ENCODE results near the gene SPDYE3.
"Not testable (repeated sequence)": the region's sequence is repeated elsewhere in the genome, so short reads cannot be mapped to it uniquely, and the experiment has no call there.

SPDYE3 gene

DNA sequence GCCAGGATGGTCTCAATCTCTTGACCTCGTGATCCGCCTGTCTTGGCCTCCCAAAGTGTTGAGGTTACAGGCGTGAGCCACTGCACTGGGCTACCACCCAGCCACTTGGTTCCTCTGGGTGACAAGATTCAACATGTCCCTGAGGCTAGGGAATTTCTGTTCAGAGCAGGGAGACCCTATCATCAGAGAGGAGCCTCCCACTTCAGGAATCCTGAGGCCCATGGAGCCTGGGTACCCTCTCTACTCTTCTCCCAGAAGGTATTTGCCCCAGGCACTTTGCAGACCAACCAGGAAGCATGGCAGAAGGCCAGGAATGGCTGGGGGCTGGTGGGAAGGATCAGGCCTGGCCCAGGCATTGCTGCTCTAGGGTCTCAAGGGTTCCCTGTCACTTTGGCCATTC lies 19.2 kb upstream of the SPDYE3 start:
- not testable (repeated sequence) for H3K36me3 ChIP-seq (replicated peaks; ENCODE audit: low read depth, low read length); H4K20me1 ChIP-seq (ENCODE audit: insufficient read depth, low read length); H3K4me3 ChIP-seq (ENCODE audit: low read length); H3K27ac ChIP-seq (ENCODE audit: low read length); H3K9me3 ChIP-seq (ENCODE audit: insufficient read depth, low read length); H3K27me3 ChIP-seq (ENCODE audit: low read depth, low read length); H3K79me2 ChIP-seq (ENCODE audit: low read length); H3K9ac ChIP-seq (ENCODE audit: low read length); H3K4me2 ChIP-seq (ENCODE audit: low read length); H2AFZ ChIP-seq (ENCODE audit: low read depth, low read length); H3K4me1 ChIP-seq (ENCODE audit: low read length)

DNA sequence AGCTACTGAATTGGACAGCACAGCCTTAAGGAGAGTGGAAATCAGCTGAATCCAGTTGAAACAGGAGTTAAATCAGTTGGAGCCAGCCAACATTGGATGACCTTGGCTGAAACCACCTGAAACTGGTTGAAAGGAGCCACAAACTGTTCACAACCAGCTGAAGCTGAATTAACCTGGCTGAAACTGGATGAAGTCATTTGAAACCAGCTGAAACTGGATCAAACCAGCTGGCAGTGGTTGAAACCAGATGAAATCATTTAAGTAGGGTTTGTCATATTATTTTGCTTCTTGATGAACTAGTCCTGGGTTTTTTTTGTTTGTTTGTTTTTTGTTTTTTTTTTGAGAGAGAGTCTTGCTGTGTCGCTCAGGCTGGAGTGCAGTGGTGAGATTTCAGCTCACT lies 15.3 kb upstream of the SPDYE3 start:
- H3K36me3 ChIP-seq (replicated peaks; ENCODE audit: low read depth, low read length); H3K9ac ChIP-seq (ENCODE audit: low read length); H4K20me1 ChIP-seq (ENCODE audit: insufficient read depth, low read length); H3K27me3 ChIP-seq (ENCODE audit: low read depth, low read length); H3K4me3 ChIP-seq (ENCODE audit: low read length); H3K9me3 ChIP-seq (ENCODE audit: insufficient read depth, low read length); H3K27ac ChIP-seq (ENCODE audit: low read length); H3K4me1 ChIP-seq (ENCODE audit: low read length); H3K4me2 ChIP-seq (ENCODE audit: low read length); H2AFZ ChIP-seq (ENCODE audit: low read depth, low read length); H3K79me2 ChIP-seq (ENCODE audit: low read length): not testable (repeated sequence)

DNA sequence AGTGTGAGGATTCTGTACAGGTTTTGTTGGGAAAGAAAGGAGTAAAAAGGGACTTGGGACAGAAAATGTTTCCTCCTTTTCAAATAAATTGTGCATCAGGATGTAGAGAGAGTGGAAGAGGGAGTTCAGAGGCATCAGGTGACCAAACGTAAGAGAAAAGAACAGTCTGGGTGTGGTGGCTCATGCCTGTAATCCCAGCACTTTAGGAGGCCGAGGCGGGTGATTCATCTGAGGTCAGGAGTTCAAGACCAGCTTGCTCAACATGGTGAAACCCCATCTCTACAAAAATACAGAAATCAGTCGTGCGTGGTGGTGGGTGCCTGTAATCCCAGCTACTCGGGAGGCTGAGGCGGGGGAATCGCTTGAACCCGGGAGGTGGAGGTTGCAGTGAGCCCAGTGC lies 12.2 kb upstream of the SPDYE3 start:
- H3K79me2 ChIP-seq (ENCODE audit: low read length); H3K9ac ChIP-seq (ENCODE audit: low read length); H4K20me1 ChIP-seq (ENCODE audit: insufficient read depth, low read length); H3K4me2 ChIP-seq (ENCODE audit: low read length); H3K27me3 ChIP-seq (ENCODE audit: low read depth, low read length); H3K9me3 ChIP-seq (ENCODE audit: insufficient read depth, low read length); H3K27ac ChIP-seq (ENCODE audit: low read length); H2AFZ ChIP-seq (ENCODE audit: low read depth, low read length); H3K4me3 ChIP-seq (ENCODE audit: low read length); H3K36me3 ChIP-seq (replicated peaks; ENCODE audit: low read depth, low read length); H3K4me1 ChIP-seq (ENCODE audit: low read length): not testable (repeated sequence)

DNA sequence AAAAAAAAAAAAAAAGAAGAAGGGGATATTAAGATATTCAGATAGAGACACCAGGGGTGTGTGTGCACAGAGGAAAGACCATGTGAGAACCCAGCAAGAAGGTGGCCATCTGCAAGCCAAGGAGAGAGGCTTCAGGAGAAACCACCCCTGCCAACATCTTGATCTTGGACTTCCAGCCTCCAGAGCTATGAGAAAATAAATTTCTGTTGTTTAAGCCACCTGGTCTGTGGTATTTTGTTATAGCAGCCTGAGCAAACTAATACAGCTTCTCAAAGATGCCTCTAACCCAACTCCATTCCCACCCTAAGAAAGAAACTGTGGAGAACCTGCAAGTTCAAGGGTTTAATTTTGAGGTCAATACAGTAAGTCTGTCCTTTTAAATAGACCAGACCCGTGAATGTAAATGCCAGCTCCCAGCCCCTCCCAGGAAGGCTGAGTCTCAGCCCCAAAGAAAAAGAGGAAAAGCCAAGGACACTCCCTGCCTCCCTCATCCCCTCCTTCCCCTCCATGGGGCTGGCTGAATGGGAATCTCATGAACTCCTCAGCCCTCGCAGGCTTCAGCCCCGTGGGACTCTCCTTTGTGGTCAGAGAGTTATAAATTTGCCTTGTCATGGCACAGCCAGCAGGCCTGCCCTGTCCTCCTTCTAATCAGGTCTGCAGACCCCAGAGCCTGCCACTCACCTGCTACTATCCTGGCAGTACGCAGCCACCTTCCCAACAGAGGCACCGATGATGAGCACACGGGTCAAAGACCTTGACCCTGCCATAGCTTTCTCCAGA lies 9.5 kb upstream of the SPDYE3 start:
- not testable (repeated sequence) for H3K4me2 ChIP-seq (ENCODE audit: low read length); H3K9me3 ChIP-seq (ENCODE audit: insufficient read depth, low read length); H3K79me2 ChIP-seq (ENCODE audit: low read length); H3K4me1 ChIP-seq (ENCODE audit: low read length); H3K9ac ChIP-seq (ENCODE audit: low read length); H3K27me3 ChIP-seq (ENCODE audit: low read depth, low read length); H3K27ac ChIP-seq (ENCODE audit: low read length); H4K20me1 ChIP-seq (ENCODE audit: insufficient read depth, low read length); H3K36me3 ChIP-seq (replicated peaks; ENCODE audit: low read depth, low read length); H3K4me3 ChIP-seq (ENCODE audit: low read length); H2AFZ ChIP-seq (ENCODE audit: low read depth, low read length)

DNA sequence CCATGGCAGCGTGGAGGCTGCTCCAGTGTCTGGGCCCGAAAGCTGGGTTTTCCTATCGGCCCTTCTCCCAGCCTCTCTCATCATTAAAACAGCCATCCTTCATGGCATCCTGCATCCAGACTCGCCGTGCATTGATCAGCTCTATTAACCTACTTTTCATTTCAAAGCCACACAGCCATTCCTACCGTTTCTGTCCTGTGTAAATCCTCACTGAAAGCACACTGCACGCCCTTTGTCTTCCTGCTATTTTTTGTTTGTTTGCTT lies 8.9 kb upstream of the SPDYE3 start:
- H3K27me3 ChIP-seq (ENCODE audit: low read depth, low read length); H2AFZ ChIP-seq (ENCODE audit: low read depth, low read length); H3K4me3 ChIP-seq (ENCODE audit: low read length); H3K36me3 ChIP-seq (replicated peaks; ENCODE audit: low read depth, low read length); H3K9ac ChIP-seq (ENCODE audit: low read length); H3K27ac ChIP-seq (ENCODE audit: low read length); H3K4me2 ChIP-seq (ENCODE audit: low read length); H4K20me1 ChIP-seq (ENCODE audit: insufficient read depth, low read length); H3K9me3 ChIP-seq (ENCODE audit: insufficient read depth, low read length); H3K4me1 ChIP-seq (ENCODE audit: low read length); H3K79me2 ChIP-seq (ENCODE audit: low read length): not testable (repeated sequence)

DNA sequence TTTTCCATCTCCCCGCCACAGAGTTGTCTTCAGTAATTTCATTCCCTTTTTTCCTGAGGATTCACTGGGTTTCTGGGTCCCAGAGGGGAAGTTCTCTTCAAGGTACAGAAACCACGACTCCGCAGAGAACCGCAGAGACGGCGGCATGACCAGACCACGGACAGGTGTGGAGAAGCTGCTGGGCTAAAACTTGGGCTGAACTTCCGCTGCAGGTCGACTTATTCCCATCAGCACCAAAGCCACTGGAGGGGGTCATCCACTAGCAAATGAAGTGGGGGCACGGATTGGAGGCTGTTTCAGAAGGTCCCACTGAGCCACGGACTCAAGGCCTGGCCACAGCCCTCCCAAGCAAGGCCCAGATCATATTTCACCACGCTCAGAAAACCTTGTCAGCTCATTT lies 3.0 kb upstream of the SPDYE3 start:
- not testable (repeated sequence) for H3K4me2 ChIP-seq (ENCODE audit: low read length); H3K4me1 ChIP-seq (ENCODE audit: low read length); H3K9ac ChIP-seq (ENCODE audit: low read length); H4K20me1 ChIP-seq (ENCODE audit: insufficient read depth, low read length); H3K27me3 ChIP-seq (ENCODE audit: low read depth, low read length); H3K9me3 ChIP-seq (ENCODE audit: insufficient read depth, low read length); H3K4me3 ChIP-seq (ENCODE audit: low read length); H3K79me2 ChIP-seq (ENCODE audit: low read length); H3K27ac ChIP-seq (ENCODE audit: low read length); H3K36me3 ChIP-seq (replicated peaks; ENCODE audit: low read depth, low read length); H2AFZ ChIP-seq (ENCODE audit: low read depth, low read length)

DNA sequence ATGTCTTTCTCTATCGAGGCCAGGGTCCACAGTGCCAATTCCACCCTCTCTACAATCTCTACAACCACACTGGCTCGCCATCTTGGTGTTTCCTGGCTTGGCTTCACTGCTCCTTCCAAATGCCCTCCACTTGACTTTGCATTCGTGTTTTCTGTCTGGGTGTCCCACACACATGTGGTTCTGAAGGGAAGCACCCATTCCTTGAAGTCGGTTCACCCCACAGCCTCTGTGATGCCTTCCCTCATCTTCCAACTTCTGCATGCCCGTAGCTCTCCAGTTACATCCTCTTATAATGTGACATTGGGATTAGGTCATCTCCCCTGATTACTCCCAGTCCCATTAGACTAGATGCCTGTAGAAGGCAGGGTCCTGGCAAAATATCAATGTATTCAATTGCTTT lies 10.8 kb downstream of the SPDYE3 start:
- H3K4me2 ChIP-seq (ENCODE audit: low read length); H3K27ac ChIP-seq (ENCODE audit: low read length); H3K9ac ChIP-seq (ENCODE audit: low read length); H2AFZ ChIP-seq (ENCODE audit: low read depth, low read length); H3K4me3 ChIP-seq (ENCODE audit: low read length); H3K27me3 ChIP-seq (ENCODE audit: low read depth, low read length); H3K79me2 ChIP-seq (ENCODE audit: low read length); H3K36me3 ChIP-seq (replicated peaks; ENCODE audit: low read depth, low read length); H4K20me1 ChIP-seq (ENCODE audit: insufficient read depth, low read length); H3K4me1 ChIP-seq (ENCODE audit: low read length); H3K9me3 ChIP-seq (ENCODE audit: insufficient read depth, low read length): not testable (repeated sequence)

DNA sequence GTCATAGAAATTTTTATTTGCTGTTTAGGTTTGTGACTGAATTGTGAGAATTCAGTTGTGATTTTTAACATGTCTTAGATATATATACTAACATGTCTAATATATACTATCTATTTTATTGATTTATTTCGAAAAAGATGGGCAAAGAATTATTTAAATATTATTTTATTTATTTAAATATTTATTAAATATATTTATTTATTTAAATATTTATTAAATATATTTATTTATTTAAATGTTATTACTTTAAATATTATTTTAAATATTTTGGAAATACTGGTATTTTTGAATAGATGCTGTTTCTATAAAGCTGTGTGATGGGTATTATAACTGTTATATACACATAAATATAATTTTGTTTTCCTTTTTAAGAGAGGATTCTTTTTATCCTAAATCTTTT lies 14.1 kb downstream of the SPDYE3 start:
- H3K4me2 ChIP-seq (ENCODE audit: low read length); H3K27me3 ChIP-seq (ENCODE audit: low read depth, low read length); H3K9ac ChIP-seq (ENCODE audit: low read length): not testable (repeated sequence)

DNA sequence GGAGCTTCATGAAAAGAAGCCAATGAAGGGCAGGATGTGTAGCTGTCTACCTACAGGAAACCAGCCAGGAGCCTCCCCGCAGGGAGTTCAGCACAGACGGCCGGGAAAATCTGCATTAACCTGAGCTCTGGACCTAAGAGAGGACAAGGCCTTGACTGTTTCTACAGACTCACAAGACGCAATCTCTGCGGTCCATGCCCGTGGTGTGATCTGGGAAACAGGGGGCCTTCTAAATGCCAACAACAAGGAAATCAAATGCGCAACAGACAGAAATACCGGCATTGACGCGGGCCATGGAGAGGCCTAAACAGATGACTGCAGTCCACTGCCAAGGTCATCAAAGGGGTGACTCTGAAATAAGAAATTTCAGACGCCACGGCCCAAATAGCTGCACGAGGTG lies 16.7 kb downstream of the SPDYE3 start:
- not testable (repeated sequence) for H2AFZ ChIP-seq (ENCODE audit: low read depth, low read length); H3K36me3 ChIP-seq (replicated peaks; ENCODE audit: low read depth, low read length); H3K9ac ChIP-seq (ENCODE audit: low read length); H3K27me3 ChIP-seq (ENCODE audit: low read depth, low read length); H3K4me3 ChIP-seq (ENCODE audit: low read length); H4K20me1 ChIP-seq (ENCODE audit: insufficient read depth, low read length); H3K4me1 ChIP-seq (ENCODE audit: low read length); H3K9me3 ChIP-seq (ENCODE audit: insufficient read depth, low read length); H3K27ac ChIP-seq (ENCODE audit: low read length); H3K79me2 ChIP-seq (ENCODE audit: low read length); H3K4me2 ChIP-seq (ENCODE audit: low read length)

More for the DNA sequence above, 14.1 kb downstream of the SPDYE3 start:
- H3K79me2 ChIP-seq (ENCODE audit: low read length); H3K4me3 ChIP-seq (ENCODE audit: low read length); H3K27ac ChIP-seq (ENCODE audit: low read length); H3K9me3 ChIP-seq (ENCODE audit: insufficient read depth, low read length); H3K4me1 ChIP-seq (ENCODE audit: low read length); H2AFZ ChIP-seq (ENCODE audit: low read depth, low read length); H3K36me3 ChIP-seq (replicated peaks; ENCODE audit: low read depth, low read length); H4K20me1 ChIP-seq (ENCODE audit: insufficient read depth, low read length): not testable (repeated sequence)

DNA sequence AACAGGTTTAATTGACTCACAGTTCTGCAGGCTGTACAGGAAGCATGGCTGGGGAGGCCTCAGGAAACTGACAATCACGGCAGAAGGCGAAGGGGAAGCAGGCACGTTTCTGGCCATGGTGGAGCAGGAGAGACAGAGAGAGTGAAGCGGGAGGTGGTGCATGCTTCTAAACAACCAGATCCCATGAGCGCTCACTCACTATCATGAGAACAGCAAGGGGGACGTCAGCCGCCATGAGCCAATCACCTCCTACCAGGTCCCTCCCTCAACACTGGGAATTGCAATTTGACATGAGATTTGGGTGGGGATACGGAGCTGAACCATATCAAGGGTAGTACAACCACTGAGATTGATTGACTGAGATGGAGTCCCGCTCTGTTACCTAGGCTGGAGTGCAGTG lies 18.2 kb downstream of the SPDYE3 start:
- not testable (repeated sequence) for H3K4me1 ChIP-seq (ENCODE audit: low read length); H3K27me3 ChIP-seq (ENCODE audit: low read depth, low read length); H3K9ac ChIP-seq (ENCODE audit: low read length); H3K79me2 ChIP-seq (ENCODE audit: low read length); H3K4me3 ChIP-seq (ENCODE audit: low read length); H3K4me2 ChIP-seq (ENCODE audit: low read length); H3K36me3 ChIP-seq (replicated peaks; ENCODE audit: low read depth, low read length); H2AFZ ChIP-seq (ENCODE audit: low read depth, low read length); H3K9me3 ChIP-seq (ENCODE audit: insufficient read depth, low read length); H4K20me1 ChIP-seq (ENCODE audit: insufficient read depth, low read length); H3K27ac ChIP-seq (ENCODE audit: low read length)

Measured in OCI-LY3 (cell line).